HepG2 (cell line): Measurements from ENCODE around the gene PIGBOS1. TPM values are rescaled to one million over a fixed set of nuclear protein-coding genes. Genes with fewer than 3 reads are reported as not detected.

Experiments
- ARNTL ChIP-seq: sonication (generic); formaldehyde crosslinking; IDR thresholded peaks from 2 replicates; pipeline ENCODE4 v1.4.0; 2020; ENCODE audit warnings: mild to moderate bottlenecking, missing genetic modification reagents
- CHD2 ChIP-seq: IDR thresholded peaks from 2 replicates; pipeline ENCODE4 v1.6.1; 2011; ENCODE audit warnings: low read depth, low read length, improper control_type of control experiment
- GZF1 ChIP-seq: sonication (generic); formaldehyde crosslinking; IDR thresholded peaks from 2 replicates; pipeline ENCODE4 v1.5.1; 2020; ENCODE audit warnings: mild to moderate bottlenecking, missing genetic modification reagents
- HNRNPUL1 ChIP-seq: fragments of 200-400 bp; formaldehyde crosslinking; IDR thresholded peaks from 2 replicates; pipeline ENCODE4 v1.6.1; 2017; ENCODE audit warnings: low read depth, mild to moderate bottlenecking, low read length, moderate library complexity
- NCOA2 ChIP-seq: sonication (generic); formaldehyde crosslinking; IDR thresholded peaks from 2 replicates; pipeline ENCODE4 v1.8.0; 2022; ENCODE audit warnings: inconsistent platforms
- NR2F6 ChIP-seq, 2 experiments: IDR thresholded peaks; 2 replicates each; pipeline ENCODE4 v1.6.1; 2016; ENCODE audit warnings: antibody characterized with exemption in 1 of 2, mild to moderate bottlenecking in 1 of 2
- WIZ ChIP-seq: sonication (generic); formaldehyde crosslinking; IDR thresholded peaks from 2 replicates; pipeline ENCODE4 v1.5.1; 2020; ENCODE audit warnings: mild to moderate bottlenecking, missing genetic modification reagents
- ZEB1 ChIP-seq: IDR thresholded peaks from 2 replicates; pipeline ENCODE4 v1.6.1; 2012; ENCODE audit warnings: mild to moderate bottlenecking, low read depth, inconsistent platforms; ENCODE audit not compliant: insufficient replicate concordance
- ZFP82 ChIP-seq: sonication (generic); formaldehyde crosslinking; IDR thresholded peaks from 2 replicates; pipeline ENCODE4 v1.5.1; 2020; ENCODE audit warnings: mild to moderate bottlenecking, missing genetic modification reagents, borderline replicate concordance
- ZNF552 ChIP-seq: sonication (generic); formaldehyde crosslinking; IDR thresholded peaks from 2 replicates; pipeline ENCODE4 v1.9.0; 2022; ENCODE audit warnings: missing genetic modification reagents, mild to moderate bottlenecking, borderline replicate concordance
- ZNF660 ChIP-seq: sonication (generic); formaldehyde crosslinking; IDR thresholded peaks from 2 replicates; pipeline ENCODE4 v1.5.1; 2020; ENCODE audit warnings: mild to moderate bottlenecking, low read depth, missing genetic modification reagents, borderline replicate concordance
- ZNF709 ChIP-seq: sonication (generic); formaldehyde crosslinking; IDR thresholded peaks from 2 replicates; pipeline ENCODE4 v1.5.0; 2020; ENCODE audit warnings: mild to moderate bottlenecking, missing genetic modification reagents
- ZNF775 ChIP-seq: sonication (generic); formaldehyde crosslinking; IDR thresholded peaks from 2 replicates; pipeline ENCODE4 v1.4.0; 2020; ENCODE audit warnings: missing genetic modification reagents, mild to moderate bottlenecking, moderate library complexity, borderline replicate concordance
- polyA plus RNA-seq, 8 experiments: library from polyadenylated mRNA; depleted of rRNA in 3 of 8; stranded (reverse) in 7 of 8; unstranded in 1 of 8; fragments of >200 nt; fragmentation: Illumina TruSeq in 4 of 8; extraction: Trizol in 4 of 8; gene quantifications; 2 replicates each; pipeline versions ENCODE4 v1.2.1 to v1.2.3, GENCODE V29; 2011 to 2016; ENCODE audit warnings: low read depth in 4 of 8, missing spikeins in 1 of 8, mixed read lengths in 1 of 8; ENCODE audit not compliant: insufficient read depth in 1 of 8
- total RNA-seq, 5 experiments: library from RNA; depleted of rRNA; stranded (reverse); fragments of >200 nt; fragmentation: Illumina TruSeq; extraction: Trizol; gene quantifications; 2 replicates each; pipeline ENCODE4 v1.2.3, GENCODE V29; 2016; ENCODE audit warnings: low read depth in 1 of 5
- TF ChIP-seq, protein P1 (sequence below): IDR thresholded peaks from 2 replicates; pipeline ENCODE4 v1.6.1; 2012; ENCODE audit warnings: low read depth, low read length, improper control_type of control experiment
- TF ChIP-seq, protein P2 (sequence below): sonication (generic); formaldehyde crosslinking; IDR thresholded peaks from 2 replicates; pipeline ENCODE4 v1.4.0; 2020; ENCODE audit warnings: mild to moderate bottlenecking, missing genetic modification reagents, borderline replicate concordance
- TF ChIP-seq, protein P3 (sequence below): sonication (generic); formaldehyde crosslinking; IDR thresholded peaks from 2 replicates; pipeline ENCODE4 v1.4.0; 2020; ENCODE audit warnings: mild to moderate bottlenecking, missing genetic modification reagents
- TF ChIP-seq, protein P4 (sequence below): sonication (generic); formaldehyde crosslinking; IDR thresholded peaks from 2 replicates; pipeline ENCODE4 v1.4.0; 2020; ENCODE audit warnings: missing genetic modification reagents

Gene PIGBOS1
- total and polyA plus RNA-seq, 2 of the 13 experiments (the other 11 are each of a cell fraction or from before 2014, with no cell fraction given) = 14.8 to 22.1 TPM

DNA sequence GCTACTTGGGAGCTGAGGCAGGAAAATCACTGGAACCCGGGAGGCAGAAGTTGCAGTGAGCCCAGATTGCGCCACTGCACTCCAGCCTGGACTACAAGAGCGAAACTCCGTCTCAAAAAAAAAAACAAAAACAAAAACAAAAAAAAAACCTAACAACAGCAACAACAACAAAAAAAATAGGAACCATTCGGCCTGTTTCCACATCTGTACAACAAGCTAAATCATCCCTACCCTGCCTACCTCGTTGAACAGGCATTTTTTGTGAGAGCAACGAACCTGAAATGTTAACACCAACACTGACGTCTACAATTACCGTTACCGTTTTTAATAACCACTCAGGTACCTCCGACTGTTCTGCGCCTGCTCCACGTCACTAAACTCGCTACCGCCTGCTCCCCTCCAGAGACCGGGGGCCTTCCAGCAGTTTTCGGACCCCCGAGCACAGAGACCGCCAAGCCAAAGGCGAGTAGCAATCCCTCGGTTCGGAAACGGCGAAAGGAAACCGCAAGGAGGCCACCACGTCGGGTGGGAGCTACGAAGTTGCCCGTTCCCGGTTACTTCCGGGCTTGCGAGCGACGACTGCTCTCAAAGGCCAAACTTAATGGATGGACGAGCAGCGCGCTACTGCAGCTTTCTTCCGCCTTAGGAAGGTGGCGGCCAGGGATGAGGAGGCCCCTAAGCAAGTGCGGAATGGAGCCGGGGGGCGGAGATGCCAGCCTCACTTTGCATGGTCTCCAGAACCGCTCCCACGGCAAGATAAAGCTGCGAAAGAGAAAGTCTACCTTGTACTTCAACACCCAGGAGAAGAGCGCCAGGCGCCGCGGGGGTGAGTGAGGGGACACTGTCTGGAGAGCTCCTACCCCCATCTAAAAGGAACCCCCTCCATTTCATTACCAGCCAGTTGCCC is at the start of gene PIGBOS1, which contains the start of gene PIGB (continued):
- TF ChIP-seq ZNF709 (CRISPR knock-in tag) (no peak; the same call in 1 of the 2 replicates), ZNF660 (CRISPR knock-in tag) (no peak), HNRNPUL1 (no peak), GZF1 (CRISPR knock-in tag) (0 out of 2 replicates have a peak, but pooled peaks have one; percentile 18), ARNTL (CRISPR knock-in tag) (peak; percentile 50; the same call in 1 of the 2 replicates), WIZ (peak; percentile 74; the same call in 1 of the 2 replicates), ZNF775 (CRISPR knock-in tag) (peak; percentile 60; the same call in 1 of the 2 replicates), NR2F6 (IDR thresholded peaks at IDR 0.05) (no peak), NR2F6 (CRISPR knock-in tag; IDR thresholded peaks at IDR 0.05) (peak; percentile 30; the same call in 1 of the 2 replicates), ZEB1 (no peak), NCOA2 (peak; percentile 50; the same call in 1 of the 2 replicates), CHD2 (0 out of 2 replicates have a peak, but pooled peaks have one; percentile 19), ZFP82 (CRISPR knock-in tag) (no peak), ZNF552 (CRISPR knock-in tag) (peak; percentile 65; the same call in 1 of the 2 replicates)
- TF ChIP-seq, protein P1, sequence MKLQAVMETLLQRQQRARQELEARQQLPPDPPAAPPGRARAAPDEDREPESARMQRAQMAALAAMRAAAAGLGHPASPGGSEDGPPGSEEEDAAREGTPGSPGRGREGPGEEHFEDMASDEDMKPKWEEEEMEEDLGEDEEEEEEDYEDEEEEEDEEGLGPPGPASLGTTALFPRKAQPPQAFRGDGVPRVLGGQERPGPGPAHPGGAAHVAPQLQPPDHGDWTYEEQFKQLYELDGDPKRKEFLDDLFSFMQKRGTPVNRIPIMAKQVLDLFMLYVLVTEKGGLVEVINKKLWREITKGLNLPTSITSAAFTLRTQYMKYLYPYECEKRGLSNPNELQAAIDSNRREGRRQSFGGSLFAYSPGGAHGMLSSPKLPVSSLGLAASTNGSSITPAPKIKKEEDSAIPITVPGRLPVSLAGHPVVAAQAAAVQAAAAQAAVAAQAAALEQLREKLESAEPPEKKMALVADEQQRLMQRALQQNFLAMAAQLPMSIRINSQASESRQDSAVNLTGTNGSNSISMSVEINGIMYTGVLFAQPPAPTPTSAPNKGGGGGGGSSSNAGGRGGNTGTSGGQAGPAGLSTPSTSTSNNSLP = no peak
- TF ChIP-seq, protein P2, sequence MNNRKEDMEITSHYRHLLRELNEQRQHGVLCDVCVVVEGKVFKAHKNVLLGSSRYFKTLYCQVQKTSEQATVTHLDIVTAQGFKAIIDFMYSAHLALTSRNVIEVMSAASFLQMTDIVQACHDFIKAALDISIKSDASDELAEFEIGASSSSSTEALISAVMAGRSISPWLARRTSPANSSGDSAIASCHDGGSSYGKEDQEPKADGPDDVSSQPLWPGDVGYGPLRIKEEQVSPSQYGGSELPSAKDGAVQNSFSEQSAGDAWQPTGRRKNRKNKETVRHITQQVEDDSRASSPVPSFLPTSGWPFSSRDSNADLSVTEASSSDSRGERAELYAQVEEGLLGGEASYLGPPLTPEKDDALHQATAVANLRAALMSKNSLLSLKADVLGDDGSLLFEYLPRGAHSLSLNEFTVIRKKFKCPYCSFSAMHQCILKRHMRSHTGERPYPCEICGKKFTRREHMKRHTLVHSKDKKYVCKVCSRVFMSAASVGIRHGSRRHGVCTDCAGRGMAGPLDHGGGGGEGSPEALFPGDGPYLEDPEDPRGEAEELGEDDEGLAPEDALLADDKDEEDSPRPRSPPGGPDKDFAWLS (CRISPR knock-in tag) = no peak
- TF ChIP-seq, protein P3, sequence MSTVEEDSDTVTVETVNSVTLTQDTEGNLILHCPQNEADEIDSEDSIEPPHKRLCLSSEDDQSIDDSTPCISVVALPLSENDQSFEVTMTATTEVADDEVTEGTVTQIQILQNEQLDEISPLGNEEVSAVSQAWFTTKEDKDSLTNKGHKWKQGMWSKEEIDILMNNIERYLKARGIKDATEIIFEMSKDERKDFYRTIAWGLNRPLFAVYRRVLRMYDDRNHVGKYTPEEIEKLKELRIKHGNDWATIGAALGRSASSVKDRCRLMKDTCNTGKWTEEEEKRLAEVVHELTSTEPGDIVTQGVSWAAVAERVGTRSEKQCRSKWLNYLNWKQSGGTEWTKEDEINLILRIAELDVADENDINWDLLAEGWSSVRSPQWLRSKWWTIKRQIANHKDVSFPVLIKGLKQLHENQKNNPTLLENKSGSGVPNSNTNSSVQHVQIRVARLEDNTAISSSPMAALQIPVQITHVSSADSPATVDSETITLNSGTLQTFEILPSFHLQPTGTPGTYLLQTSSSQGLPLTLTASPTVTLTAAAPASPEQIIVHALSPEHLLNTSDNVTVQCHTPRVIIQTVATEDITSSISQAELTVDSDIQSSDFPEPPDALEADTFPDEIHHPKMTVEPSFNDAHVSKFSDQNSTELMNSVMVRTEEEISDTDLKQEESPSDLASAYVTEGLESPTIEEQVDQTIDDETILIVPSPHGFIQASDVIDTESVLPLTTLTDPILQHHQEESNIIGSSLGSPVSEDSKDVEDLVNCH = 0 out of 2 replicates have a peak, but pooled peaks have one; percentile 66
- TF ChIP-seq, protein P4, sequence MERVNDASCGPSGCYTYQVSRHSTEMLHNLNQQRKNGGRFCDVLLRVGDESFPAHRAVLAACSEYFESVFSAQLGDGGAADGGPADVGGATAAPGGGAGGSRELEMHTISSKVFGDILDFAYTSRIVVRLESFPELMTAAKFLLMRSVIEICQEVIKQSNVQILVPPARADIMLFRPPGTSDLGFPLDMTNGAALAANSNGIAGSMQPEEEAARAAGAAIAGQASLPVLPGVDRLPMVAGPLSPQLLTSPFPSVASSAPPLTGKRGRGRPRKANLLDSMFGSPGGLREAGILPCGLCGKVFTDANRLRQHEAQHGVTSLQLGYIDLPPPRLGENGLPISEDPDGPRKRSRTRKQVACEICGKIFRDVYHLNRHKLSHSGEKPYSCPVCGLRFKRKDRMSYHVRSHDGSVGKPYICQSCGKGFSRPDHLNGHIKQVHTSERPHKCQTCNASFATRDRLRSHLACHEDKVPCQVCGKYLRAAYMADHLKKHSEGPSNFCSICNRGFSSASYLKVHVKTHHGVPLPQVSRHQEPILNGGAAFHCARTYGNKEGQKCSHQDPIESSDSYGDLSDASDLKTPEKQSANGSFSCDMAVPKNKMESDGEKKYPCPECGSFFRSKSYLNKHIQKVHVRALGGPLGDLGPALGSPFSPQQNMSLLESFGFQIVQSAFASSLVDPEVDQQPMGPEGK (CRISPR knock-in tag) = peak; percentile 82
